ENCODE measurements around the gene MT1M.
"Not testable (repeated sequence)": the region's sequence is repeated elsewhere in the genome, so short reads cannot be mapped to it uniquely, and the experiment has no call there.

Gene MT1M

DNA sequence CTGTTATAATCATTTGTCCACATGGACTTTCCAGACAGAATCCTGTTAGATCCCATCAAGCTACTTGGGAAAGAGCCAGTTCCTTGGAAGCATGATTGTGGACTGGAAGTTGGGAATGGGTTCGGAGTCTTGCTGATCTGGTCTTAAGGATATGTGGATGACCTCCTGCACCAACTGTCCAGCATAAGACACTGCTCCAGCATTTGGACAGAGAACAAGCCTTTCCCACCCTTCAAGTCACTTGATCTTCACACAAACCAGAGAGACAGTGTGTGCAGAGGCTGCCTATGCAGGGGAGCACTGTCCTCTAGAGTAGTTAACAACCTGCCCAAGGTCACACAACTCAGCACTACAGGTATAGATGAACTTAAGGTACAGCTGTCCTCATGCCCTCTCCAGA, 13.4 kb downstream of the MT1M start:
- in situ Hi-C loops (cut with MboI; ENCODE audit: low sequenced_read_pairs), result no loop called here

DNA sequence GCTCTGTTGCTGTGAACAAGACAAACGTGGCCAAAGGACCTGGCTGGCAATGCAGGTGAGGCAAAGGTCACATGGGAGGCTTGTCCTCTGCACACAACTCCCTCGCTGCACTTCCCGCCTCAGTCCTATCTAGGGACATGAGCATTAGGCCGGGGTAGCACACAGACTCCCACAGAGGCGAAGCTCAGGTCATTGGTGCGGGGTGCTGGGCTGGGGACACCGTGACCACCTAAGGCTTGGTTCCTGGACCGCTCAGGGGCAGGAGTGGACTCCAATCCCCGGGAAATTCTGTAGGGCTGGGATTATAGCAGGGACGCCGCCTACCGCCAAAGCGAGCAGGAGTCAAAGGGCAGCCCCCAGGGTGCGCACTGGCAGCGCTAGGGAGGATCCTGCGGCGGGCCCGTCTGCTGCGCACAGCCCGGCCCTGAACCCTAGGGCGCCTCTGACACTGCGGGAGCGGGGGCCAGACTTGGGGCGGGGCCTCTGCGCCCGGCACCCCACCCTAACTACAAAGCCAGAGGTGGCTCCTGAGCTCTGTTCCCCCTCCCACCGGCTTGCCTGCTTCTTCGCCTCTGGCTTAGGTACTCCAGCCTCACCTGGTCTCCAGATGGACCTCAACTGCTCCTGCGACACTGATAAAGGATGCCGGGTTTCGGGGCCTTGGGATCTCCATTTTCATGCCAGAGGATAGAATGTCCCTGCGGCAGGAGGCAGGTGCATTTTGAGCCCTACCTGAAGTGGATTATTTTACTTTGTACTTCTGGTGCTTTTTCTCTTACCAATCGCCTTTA, 15.4 kb downstream of the MT1M start:
- in situ Hi-C loops (cut with MboI; ENCODE audit: low sequenced_read_pairs), result no loop called here

DNA sequence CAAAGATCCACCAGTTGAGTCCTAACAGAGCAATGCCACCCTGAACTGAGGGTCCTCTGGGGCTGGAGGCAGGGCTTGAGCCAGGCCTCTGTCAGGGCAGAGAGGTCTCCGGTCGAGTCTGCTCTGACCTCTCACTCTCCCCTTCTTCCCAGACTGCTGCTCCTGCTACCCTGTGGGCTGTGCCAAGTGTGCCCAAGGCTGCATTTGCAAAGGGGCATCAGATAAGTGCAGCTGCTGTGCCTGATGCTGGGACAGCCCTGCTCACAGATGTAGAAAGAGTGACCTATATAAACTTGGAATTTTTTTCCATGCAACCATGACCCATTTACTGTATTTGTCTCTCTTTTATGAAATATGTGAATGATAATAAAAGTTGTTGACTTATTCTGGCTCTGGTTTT, 16.8 kb downstream of the MT1M start:
- in situ Hi-C loops (cut with MboI; ENCODE audit: low sequenced_read_pairs), result no loop called here

DNA sequence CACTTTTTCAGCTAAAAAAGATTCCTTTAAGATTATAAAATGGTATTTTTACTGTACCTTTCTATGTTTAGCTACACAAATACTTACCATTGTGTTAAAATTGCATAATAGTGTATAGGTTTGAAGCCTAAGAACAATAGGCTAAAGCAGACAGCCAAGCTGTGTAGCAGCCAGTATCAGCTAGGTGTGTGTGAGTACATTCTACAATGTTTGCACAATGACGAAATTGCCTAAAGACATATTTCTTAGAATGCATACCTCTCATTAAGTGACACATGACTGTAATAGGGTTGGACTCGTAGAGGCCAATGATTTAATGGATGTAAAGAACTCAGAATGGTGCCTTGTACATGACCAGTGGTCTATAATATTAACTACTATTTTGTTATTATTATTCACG, 17.4 kb downstream of the MT1M start:
- in situ Hi-C loops (cut with MboI; ENCODE audit: low sequenced_read_pairs), result no loop called here

DNA sequence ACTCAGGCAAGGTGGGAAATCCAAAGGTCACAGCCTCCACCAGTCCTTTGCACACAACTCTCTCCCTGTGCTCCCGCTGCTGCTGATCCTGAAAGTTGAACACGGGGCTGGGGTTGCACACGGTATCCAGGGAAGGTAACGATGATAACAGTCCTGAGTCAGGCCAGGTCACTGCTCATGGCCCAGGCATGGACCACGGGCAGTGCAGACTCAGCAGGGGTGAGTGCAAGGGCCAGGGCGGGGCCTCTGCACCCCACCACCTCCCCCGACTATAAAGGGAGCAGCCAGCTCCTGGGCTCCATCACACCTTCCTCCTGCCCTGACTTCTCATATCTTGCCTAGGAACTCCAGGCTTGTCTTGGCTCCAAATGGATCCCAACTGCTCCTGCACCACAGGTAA, 19.1 kb downstream of the MT1M start, which contains the start of gene MT1B:
Gene MT1B, plus strand, starts transcription at position 301 of the 400 bp plus-strand sequence. Its CDS starts 68 bp downstream, at position 369.
- in situ Hi-C loops (cut with MboI; ENCODE audit: low sequenced_read_pairs), result no loop called here

DNA sequence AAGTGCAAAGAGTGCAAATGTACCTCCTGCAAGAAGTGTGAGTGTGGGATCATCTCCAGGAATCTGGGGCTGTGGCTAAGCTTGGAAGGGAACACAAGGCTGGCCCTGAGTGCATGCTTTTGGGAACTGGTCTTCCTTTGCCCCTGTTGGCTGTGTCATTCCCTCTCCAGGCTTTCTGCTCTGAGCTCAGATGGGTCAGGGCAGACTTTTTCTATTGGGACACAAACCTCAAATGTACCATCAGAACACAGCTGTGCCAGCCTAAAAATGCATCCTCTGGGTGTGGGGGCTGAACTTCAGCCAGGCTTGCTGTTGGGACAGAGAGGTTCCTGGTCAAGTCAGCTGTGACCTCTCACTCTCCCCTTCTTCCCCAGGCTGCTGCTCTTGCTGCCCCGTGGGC, 20.1 kb downstream of the MT1M start:
- in situ Hi-C loops (cut with MboI; ENCODE audit: low sequenced_read_pairs), result no loop called here

DNA sequence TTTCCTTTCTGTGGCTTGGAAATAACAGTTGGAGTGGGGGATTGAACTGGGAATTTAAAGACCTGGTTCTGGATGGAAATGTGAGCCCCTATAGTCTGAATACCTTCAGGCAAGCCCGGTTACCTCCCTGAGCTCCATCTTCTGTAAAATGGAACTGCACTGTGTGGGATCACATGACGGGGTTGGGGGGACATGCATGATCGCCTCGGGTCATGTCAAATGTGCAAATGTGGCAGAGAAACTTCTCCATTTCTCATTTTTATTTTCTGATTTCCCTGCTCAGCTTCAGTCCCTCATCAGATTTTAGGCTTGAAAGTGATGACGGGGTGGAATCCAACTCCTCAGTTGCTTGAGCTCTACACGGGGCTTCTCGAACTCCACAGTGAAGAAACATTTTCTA, 20.8 kb downstream of the MT1M start:
- in situ Hi-C loops (cut with MboI; ENCODE audit: low sequenced_read_pairs), result no loop called here

DNA sequence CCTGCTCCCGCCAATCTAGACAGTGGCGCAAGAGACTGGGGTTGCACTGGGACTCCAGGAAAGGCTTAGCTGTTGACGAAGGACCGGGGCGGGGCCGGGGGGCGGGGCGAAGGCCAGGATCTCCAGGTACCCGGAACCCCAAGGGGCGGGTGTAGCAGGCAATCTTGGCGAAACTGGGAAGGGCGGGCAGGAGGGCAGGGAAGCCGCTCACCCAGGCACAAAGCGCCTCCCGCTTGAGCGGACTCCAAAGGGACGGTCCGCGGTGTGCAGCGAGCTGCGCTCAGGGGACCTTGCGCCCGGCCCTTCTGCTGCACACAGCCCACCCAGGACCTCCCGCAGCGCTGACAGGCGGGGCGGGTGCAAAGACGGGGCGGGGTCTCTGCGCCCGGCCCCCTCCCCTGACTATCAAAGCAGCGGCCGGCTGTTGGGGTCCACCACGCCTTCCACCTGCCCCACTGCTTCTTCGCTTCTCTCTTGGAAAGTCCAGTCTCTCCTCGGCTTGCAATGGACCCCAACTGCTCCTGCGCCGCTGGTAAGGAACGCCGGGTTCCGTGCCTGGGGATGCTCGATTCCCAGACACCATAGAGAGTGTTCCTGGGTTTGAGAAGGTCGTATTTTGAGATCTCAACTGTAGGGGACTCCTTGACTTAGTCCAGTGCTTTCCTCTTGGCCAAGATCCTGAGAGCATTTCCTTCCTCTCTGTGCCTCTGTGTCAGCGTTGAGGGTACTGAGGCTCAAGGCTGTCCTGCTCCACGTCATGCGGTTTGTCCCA, 25.3 kb downstream of the MT1M start, which contains the start of gene MT1F:
Gene MT1F, plus strand, starts transcription at position 405 of the 772 bp plus-strand sequence. Its CDS starts 100 bp downstream, at position 505.
- in situ Hi-C loops (cut with MboI; ENCODE audit: low sequenced_read_pairs), result no loop called here

DNA sequence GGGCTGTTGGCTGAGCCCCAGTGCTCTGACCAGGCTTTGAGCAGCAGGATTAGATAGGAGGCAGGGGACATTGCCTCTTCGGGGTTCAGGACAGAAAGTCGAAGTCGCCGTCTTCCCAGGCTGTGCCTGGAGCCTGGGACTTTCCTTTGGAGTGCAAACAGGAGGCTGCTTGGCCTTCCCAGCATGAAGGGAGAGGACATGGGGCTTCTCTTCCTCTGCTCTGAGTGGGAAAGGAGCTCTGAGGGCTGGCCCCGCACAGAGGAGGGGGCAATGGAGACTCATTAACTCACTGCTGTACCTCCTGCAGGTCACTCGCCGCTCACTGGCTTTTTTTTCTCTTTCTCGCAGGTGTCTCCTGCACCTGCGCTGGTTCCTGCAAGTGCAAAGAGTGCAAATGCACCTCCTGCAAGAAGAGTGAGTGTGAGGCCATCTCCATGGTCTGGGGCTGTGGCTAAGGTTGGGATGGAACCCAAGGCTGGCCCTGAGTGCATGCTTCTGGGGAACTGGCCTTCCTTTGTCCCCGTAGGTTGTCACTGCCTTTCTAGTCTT, 25.9 kb downstream of the MT1M start:
- in situ Hi-C loops (cut with MboI; ENCODE audit: low sequenced_read_pairs), result no loop called here

DNA sequence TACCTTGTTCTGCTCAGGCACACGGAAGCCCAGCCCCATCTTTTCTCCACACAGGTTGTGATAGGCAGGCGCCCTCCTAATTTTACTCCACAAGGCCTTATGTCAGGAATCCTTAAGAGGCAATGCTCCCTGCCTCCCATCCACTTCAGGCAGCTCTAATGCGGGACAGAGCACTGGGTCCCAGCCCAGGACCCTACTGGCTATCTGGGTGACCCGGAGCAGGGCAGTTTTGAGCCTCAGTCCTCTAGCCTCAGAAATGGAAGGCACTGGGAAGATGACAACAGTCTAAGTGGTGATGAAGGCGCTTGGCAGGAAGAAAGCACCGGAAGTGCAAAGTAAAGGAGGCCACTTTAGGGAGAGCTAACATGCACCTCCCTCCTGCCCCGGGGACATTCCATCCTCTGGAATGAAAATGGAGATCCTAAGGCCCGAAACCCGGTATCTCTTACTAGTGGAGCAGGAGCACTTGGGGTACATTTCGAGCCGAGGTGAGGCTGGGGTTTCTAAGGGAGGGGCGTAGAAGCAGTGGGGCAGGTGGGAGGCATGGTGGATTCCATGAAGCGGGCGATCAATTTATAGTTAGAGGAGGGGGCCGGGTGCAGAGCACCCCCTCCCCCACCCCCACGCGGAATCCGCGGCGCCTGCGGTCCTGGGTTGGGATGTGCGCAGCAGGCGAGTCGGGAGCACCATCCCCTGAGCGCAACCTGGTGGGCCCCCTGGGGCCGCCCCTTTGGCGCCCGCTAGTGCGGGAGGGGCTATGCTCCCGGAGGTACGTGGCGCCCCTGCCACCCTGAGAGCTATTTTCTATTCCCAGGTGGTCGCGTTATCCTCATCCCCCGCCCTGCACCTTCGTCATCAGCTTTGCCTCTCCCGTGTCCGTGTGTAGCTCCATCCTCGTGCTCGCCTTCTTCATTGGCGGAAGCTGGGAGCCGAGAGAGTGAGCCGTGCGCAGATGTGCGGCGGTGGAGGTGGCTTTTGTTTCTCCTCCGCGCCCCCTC, 30.2 kb downstream of the MT1M start:
- in situ Hi-C loops (cut with MboI; ENCODE audit: low sequenced_read_pairs), result no loop called here

DNA sequence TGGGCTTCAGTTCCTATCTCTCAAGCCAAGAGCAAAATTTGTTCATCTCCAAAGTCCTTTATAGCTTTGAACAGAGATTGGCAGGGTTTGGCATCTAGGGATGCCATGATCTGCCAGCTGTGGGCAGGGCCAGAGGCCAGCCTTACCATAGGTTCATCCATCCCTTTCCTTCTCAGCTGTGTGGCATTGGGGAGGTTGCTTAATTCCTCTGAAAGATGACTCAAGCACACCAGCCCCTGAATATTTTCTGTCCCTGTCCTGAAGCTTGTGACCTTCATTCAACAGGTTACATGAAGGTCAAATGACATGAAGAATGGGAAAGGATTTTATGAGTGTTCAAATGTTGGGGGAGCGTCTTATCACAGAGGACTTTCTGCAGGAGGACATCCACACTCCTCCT, 32.0 kb downstream of the MT1M start:
- in situ Hi-C loops (cut with MboI; ENCODE audit: low sequenced_read_pairs), result no loop called here

DNA sequence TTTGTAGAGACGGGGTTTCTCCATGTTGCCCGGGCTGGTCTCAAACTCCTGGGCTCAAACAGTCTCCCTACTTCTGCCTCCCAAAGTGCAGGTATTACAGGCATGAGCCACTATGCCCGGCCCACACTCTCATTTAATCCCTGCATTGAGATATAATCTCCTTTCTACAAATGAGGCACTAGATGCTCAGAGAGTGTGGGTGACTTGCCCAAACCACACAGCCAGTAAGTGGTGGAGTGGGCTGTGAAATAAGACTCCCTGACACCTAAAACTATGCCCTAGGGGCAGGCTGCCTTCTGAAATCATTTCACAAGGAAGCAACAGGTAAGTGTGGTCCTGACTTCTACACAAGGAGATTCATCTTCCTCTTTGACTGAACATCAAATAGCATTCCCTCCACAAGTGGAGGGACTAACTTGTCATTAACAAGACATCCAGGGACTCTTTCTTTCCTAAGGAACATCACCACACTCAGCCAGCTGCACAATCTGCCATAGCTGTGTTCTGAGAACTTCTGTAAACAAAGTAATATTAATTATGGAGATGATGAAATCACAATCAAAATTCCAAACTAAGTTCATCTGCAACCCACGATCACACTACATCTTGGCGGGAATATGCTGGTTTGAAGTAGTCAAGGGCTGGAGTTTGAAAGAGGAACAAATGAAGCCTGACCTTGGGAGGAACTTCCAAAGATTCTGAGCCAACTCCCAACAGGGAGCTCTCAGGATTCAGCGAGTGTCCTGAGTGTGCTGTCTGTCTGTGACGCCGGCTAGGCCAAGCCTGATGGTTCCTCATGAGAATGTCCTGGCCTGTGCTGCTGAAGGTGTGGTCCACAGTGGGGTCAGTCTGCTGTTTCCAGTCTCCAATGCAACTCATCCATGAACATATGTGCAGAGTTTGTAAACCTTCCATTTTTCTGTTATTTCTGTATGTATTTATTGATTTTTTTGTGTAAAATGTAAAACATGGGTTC, 33.1 kb downstream of the MT1M start:
- in situ Hi-C loops (cut with MboI; ENCODE audit: low sequenced_read_pairs), result not testable (repeated sequence)

DNA sequence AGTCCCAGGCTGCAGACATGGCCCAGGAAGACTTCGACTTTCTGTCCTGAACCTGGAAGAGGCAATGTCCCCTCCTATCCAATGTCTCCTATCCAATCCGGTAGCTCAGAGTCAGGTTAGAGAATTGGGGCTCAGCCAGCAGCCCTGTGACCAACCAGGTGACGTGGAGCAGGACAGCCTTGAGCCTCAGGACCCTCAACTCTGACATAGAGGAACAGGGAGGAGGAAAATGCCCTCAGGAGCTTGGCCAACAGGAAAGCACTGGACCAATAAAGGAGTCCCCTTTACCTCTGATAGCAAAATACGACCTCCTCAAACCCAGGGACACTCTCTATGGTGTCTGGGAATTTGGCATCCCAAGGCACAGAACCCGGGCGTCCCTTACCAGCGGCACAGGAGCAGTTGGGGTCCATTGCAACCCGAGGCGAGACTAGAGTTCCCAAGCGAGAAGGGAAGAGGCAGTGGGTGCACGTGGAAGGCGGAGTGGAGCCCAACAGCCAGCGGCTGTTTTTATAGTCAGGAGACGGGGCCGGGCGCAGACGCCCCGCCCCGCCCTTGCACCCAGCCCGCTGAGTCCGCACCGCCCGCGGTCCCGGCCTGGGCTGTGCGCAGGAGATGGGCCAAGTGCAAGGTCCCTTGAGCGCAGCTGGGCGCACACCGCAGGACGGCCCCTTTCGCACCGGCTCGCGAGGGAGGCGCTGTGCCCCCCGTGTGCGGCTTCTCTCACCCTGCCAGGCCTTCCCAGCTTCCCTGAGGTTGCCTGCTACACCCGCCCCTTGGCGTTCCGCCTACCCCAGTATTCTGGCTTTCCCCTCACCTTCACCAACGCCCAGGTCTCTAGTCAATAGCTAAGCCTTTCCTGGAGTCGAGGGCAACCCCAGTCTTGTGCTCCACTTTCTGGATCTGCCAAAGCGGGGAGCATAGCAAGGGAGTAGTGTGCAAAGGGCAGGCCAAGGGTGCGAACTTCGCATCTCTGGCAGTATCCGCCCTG, 35.4 kb downstream of the MT1M start, which contains the start of gene MT1G:
Gene MT1G, minus strand, starts transcription at position 485 of the 991 bp plus-strand sequence. Its CDS starts 72 bp downstream, at position 413.
- in situ Hi-C loops (cut with MboI; ENCODE audit: low sequenced_read_pairs), result no loop called here

DNA sequence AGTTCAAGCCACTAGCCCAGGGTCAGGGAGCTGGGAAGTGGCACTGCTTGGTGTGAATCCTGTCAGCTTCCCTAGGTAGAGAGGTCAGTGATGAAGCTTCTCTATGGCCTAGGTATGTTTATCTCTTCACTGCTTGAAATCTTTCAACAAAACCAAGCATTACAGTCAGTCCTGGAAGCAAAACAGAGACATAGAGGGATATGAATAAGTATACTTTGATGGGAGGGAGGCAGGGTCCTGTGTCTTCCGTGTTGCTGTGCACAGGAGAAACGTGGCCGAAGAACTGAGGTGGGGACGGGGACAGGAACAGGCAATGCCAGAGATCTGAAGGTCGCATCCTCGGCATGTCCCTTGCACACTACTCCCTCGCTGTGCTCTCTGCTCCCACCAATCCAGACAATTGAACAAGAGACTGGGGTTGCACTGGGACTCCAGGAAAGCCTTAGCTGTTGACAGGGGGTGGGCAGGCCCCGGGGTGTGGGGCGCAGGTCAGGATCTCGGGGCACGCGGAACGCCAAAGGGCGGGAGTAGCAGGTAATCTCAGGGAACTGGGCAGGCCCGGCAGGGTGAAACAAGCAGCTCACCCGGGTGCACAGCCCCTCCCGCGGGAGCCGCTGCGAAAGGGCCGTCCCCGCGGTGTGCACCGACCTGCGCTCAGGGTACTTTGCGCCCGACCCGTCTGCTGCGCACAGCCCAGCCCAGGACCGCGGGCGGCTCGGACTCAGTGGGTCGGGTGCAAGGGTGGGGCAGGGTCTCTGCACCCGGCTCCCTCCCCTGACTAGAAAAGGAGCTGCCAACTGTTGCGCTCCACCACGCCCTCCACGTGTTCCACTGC, 36.8 kb downstream of the MT1M start, which contains the start of gene MT1H:
Gene MT1H, plus strand, starts transcription at position 810 of the 835 bp plus-strand sequence. CDS start 71 bp downstream, outside the sequence.
- in situ Hi-C loops (cut with MboI; ENCODE audit: low sequenced_read_pairs), result no loop called here

DNA sequence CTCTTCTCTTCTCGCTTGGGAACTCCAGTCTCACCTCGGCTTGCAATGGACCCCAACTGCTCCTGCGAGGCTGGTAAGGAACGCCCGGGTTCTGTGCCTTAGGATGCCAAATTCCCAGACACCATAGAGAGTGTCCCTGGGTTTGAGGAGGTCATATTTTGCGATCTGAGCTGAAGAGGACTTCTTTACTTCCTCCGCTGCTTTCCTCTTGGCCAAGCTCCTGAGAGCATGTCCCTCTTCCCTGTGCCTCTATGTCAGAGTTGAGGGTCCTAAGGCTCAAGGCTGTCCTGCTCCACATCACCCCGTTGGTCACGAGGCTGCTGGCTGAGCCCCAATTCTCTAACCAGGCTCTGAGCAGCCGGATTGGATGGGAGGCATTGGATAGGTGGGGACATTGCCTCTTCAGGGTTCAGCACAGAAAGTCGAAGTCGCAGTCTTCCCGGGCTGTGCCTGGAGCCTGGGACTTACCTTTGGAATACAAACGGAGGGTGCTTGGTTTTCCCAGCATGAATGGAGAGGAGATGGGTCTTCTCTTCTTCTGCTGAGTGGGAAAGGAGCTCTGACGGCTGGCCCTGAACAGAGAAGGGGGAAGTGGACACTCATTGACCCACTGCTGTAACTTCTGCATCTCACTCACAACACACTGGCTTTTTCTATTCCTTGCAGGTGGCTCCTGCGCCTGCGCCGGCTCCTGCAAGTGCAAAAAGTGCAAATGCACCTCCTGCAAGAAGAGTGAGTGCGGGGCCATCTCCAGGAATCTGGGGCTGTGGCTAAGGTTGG, 37.6 kb downstream of the MT1M start:
- in situ Hi-C loops (cut with MboI; ENCODE audit: low sequenced_read_pairs), result no loop called here

DNA sequence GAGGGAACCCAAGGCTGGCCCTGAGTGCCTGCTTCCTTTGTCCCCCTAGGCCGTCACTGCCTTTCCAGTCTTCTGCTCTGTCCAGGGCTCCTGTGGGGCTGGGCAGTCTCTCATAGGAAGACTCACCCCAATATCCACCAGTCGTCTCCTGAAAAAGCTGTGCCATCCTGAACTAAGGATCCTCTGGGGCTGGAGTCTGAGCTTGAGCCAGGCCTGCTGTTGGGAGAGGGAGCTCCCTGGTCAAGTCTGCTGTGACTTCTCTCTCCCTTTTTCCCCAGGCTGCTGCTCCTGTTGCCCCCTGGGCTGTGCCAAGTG, 38.1 kb downstream of the MT1M start:
- in situ Hi-C loops (cut with MboI; ENCODE audit: low sequenced_read_pairs), result no loop called here
